GM18520 (cell line): ENCODE measurements around the gene BRSK2.
"Not testable (repeated sequence)": the region's sequence is repeated elsewhere in the genome, so short reads cannot be mapped to it uniquely, and the experiment has no call there.

Experiments
- ATAC-seq: cut with Tn5 transposase; IDR thresholded peaks from one replicate; pipeline ENCODE4 v1.9.1; 2021; ENCODE audit not compliant: unreplicated experiment

Gene BRSK2

DNA sequence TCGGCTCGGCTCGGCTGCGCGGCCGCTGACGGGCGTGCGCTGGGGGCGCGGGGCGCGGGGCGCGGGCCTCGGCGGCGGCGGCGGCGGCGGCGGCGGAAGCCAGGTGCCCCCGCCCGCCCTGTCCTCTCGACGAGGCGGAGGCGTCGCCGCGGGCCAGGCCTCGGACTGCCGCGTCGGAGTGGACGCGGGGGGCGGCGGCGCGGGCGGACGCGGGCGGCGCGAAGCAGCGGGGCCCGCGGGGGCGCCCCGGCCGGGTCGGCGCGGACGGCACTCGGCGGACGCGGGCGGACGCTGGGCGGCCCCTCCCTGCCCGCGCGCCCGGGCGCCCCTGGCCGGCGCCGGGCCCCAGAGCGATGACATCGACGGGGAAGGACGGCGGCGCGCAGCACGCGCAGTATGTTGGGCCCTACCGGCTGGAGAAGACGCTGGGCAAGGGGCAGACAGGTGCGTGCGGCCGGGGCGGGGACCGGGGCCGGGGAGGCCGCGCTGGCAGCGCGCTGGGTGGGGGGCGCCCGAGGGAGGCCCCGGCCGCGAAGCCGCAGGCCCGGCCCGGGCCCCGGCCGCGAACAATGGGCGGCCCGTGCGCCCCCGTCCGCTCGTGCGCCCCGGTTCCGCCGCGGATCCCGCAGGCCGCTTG, at the start of gene BRSK2:
TSS of gene BRSK2 (plus strand) at position 3 of the 637 bp plus-strand sequence. CDS start at position 354, 351 bp downstream.
- ATAC-seq, result no peak

DNA sequence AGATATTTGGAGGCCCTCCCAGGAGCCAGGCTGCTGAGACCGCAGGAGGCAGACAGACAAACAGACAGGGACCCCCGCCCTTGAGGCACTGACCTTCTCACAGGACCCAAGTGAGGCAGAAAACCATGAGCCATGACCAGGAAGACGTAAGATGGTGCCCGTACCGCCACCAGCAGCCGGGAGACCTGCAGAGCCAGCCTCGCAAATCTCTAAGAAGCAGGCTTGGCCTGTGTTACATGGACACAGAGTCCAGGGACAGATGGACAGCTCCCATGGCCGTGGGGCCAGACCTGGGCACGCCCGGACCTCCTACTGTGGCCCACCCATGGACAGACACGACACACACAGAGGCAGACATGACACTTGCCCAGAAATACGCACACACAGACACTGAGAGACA, 49.6 kb upstream of the BRSK2 start:
- no peak for ATAC-seq

DNA sequence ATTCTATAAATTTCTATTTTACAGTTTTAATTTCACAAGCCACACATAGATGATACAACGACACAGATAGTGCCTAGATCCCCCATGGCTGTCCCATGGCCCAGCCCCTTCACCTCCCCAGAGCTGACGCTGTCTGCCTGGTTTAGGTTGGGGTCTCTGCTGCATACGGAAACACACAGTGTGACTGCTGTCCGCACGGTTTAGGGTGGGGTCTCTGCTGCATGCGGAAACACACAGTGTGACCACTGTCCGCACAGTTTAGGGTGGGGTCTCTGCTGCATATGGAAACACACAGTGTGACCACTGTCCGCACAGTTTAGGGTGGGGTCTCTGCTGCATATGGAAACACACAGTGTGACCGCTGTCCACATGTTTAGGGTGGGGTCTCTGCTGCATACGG, 48.5 kb upstream of the BRSK2 start:
- ATAC-seq, result not testable (repeated sequence)

DNA sequence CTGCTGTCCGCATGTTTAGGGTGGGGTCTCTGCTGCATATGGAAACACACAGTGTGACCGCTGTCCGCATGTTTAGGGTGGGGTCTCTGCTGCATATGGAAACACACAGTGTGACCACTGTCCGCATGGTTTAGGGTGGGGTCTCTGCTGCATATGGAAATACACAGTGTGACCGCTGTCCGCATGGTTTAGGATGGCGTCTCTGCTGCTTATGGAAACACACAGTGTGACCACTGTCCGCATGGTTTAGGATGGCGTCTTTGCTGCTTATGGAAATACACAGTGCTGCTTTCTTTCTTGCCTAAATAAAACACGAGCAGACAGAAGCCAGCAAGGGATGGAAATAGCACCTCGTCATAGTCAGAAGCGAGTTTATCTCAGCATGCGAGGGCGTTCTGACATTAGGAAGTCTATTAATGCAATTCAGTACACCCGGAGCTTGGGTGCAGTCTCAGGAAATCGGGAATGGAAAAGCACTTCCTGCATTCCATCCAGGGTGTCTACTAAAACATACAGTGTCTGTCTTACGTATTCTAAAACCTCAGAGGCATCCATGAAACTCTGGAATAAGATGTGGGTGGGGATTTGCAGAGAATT, 47.7 kb upstream of the BRSK2 start:
- ATAC-seq, result no peak

DNA sequence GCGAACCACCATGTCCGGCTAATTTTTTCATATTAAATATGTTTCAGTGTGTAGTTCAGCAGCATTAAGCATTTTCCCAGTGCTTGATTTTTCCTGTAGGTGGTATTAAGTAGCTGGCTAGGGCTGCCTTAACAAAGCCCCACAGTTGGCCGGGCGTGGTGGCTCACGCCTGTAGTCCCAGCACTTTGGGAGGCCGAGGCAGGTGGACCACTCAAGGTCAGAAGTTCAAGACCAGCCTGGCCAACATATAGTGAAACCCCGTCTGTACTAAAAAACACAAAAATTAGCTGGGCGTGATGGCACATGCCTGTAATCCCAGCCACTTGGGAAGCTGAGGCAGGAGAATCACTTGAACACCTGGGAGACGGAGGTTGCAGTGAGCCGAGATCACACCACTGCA, 46.8 kb upstream of the BRSK2 start:
- ATAC-seq, result no peak

DNA sequence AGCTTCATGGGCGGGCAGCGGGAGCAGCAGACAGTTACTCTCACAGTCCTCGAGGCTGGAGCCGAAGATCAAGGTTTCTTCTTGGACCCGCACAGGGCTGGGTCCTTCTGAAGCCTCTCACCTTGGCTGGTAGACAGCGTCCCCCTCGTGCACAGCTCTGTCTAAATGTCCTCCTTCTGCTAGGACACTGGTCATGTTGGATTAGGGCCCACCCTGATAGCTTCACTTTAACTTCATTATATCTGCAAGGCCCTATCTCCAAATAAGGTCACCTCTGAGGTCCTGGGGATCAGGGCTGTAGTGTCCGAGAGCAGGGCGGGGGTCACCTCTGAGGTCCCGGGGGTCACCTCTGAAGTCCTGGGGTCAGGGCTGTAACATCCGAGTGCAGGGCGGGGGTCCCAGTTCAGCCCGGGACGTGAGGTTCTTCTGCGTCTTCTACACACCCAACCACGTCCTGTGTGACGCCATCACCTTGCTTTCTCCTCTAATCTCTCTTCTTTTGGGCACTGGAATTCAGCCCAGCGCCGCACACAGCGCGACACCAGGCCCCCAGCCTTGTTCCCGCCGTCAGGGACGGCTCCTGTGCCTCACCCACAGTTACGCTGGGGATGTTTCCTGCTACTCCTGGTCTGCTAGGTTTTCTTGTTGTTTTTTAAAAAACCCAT, 46.2 kb upstream of the BRSK2 start:
- no peak for ATAC-seq

DNA sequence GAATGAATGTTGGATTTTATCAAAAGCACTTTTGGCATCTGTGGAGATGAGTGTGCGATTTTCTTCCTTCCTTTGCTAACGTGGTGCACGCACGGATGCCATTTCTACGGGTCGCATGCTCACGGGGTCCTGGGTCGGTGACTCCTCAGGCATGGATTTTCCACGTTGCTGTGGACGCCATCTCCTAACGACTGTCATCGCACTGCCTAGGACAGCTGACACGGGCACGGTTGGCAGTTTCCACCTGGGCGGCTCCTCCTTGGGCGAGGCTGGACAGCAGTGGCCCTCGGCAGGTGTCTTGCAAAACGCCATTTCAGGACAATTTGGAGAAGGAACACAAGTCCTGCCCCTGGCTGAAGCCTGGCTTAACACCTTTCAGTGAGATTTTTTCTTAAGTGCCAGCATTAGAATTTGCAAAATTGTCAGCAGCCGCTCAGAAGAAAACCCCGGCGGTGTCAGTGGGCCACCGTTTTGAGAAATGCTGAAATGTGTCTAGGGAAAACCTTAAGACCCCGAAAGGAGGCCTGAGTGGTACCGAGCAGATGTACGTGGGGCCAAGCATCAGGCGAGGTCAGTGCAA, 45.6 kb upstream of the BRSK2 start:
- no peak for ATAC-seq

DNA sequence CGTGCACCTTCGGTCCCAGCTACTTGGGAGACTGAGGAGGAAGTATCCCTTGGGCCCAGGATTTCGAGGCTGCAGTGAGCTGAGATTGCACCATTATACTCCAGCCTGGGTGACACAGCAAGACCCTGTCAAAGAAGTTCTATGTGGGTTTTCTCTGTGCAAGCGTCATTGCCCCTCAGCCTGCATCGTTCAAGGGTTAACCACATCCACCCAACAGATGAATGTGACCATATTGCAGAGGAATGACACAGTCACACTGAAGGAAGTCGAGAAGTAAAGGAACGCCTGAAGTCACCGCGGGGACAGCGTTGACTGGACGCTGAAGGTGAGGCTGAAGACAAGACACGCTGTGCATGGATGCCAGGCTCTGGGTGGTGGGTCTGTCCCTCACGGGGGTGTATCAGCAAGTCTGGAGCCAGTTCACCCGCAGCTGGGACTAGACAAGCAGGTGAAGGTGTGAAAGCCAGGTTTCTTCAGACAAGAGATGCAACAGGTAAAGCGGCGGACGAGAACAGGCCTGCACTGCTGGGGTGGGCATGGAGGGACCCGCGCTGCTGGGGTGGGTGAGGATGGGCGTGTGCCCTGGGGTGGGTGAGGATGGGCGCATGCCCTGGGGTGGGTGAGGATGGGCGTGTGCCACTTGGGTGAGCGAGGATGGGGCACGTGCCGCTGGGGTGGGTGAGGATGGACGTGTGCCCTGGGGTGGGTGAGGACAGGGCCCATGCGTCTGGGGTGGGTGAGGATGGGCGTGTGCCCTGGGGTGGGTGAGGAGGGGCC, 43.8 kb upstream of the BRSK2 start:
- no peak for ATAC-seq

DNA sequence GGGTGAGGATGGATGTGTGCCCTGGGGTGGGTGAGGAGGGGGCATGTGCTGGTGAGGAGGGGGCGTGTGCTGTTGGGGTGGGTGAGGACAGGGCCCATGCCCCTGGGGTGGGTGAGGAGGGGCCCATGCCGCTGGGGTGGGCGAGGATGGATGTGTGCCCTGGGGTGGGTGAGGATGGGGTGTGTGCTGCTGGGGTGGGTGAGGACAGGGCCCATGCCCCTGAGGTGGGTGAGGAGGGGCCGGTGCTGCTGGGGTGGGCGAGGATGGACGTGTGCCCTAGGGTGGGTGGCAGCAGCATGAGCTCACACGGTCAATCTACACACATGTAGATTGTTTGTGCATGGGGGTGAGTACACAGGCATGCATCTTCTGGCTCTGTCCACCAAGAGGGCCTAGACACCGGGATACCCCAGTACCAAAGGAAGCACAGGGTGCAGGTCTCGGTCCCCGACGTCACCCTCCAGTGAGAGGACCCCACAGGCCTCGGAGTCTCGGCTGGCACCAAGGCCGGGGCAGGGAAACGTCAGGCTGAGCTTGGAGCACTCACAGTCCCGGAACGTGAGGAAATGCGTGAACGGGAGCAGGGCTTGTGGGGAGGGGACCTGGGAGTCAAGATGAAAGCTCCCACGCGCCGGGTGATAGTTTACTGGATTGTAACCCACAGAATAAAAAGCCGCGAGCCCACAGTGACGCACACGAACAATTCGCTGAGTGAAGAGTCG, 42.9 kb upstream of the BRSK2 start:
- ATAC-seq, result no peak

DNA sequence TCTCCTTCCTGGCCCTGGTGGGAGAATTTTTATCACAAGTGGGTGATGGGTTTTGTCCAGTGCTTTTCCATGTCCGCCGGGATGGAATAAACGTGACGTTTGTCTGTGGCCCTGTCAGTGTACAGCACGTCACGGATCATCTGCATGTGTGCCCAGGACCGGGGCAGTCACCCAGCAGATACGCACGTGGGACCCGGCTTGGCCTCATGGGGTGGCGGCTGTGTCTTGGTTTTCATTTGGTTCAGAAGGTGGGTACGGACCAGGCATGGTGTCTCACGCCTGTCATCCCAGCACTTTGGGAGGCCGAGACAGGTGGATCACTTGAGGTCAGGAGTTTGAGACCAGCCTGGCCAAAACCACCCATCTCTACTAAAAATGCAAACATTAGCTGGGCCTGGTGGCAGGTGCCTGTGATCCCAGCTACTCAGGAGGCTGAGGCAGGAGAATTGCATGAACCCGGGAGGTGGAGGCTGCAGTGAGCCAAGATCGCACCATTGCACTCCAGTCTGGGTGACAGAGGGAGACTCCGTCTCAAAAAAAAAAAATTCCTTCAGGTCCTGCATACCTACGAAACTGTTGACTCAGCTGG, 42.2 kb upstream of the BRSK2 start:
- not testable (repeated sequence) for ATAC-seq

DNA sequence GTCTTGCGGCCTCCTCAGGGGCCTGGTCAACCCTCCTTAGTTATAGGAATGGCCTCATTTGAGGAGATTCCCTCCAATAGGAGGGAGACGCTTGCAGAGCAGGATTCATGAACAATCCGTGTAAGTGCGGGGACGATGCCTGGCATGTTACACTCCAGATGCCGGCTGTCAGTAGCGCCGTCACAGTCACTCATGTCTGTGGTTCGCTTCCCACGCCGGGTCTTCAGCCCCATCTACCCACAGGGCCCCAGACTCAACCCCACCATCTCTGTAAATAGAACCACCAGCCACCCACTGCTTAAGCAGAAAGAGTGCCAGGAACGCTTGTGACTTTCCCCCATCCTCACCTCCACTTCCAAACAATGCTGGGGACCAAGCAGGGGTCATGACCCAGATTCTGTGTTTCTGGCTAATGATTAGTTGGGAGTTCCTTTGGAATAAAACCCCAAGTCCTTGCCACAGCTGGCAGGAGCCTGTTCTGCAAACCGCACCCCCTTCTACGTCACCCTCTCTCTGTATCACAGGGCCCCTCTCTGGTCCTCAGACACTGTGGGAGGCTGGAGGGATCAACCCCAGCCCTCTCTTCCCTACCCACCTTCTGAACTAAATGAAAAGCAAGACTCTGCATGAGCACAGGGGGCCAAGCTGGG, 41.5 kb upstream of the BRSK2 start:
- ATAC-seq, result no peak

DNA sequence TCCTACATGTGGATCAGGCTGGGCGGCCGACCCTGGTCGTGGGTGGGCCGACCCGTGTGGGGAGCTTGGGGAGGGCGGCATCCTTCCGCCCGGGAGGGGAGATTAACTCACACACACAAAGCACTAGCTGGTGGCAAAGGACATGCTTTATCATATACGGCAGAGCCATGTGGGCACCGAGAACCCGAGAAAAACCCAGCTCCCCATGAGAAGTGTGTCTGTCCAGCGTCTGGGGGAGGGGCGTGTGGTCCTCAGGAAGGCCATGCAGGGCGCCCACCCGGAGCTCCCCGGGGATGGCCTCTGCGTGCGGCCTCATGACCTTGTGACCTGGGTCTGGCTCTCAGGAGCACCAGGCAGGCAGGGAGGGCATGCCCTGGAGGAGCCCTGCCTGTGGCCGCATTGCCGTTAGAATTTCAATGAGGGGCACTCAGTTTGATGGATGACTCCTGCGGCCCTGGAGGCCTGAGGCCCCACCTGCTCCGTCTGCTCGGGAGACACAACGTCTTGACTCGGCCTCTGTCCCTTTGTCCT, 40.9 kb upstream of the BRSK2 start:
- no peak for ATAC-seq

DNA sequence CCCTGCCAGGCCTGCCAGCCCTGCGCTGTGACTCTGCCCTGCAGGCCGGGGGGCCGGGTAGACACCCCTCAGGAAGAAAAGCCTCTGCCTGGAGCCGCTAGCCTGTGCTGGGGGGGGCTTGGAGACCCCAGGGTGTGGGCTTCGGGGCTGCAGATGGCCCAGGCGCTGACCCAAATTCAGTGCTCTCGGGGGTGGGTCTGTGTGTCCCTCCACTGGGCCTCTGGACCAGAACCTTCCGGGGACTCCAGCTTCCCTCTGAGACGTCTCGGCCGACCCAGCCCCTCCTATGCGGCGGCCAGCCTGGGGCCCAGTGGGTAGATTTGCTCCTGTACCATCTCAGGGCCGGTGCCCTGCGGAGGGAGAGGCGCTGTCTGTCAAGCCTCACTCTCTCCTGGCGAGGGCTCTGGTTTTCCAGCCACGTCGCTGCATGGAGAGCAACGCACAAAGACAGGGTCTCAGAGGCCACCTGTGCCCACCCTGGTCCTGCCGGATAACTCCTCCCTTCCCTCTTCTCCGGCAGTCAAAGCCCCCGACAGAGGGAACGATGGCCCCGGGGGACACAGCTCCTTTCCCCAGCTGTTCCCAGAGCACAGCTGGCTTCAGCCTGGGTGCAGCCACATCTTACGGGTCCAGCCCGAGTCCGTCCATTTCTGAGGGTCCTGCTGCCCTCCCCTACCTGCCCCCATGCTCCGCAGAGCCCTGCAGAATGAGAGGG, 40.2 kb upstream of the BRSK2 start:
- ATAC-seq, result no peak

DNA sequence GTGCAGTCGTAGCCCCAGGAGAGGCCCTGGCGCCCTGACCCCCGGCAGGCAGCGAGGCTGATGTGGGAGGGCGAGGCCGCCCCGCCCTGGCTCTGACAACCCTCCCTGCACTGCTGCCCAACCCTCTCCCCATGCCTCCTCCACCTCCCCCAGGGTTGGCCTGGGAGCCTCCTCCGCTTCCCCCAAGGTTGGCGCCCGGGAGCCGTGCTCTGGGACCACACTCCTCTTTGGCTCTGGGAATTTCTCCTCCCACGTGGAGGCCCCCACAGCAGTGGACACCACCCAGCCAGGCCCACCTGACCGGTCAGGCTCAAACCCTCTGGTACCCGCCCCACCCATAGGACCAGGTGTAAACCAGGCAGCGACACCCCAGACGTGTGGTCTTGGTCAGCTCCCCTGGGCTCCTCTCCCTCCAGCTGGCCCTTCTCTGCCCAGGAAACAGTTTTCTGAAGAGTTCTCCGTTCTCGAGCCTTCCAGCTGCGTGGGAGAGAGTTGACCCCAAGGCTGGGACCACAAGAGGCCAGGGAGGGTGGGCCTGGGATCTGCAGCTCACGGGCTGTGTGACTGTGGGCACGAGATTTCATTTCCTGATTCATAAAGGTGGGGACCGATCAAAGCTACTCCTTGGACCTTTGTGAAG, 39.5 kb upstream of the BRSK2 start:
- ATAC-seq, result no peak

DNA sequence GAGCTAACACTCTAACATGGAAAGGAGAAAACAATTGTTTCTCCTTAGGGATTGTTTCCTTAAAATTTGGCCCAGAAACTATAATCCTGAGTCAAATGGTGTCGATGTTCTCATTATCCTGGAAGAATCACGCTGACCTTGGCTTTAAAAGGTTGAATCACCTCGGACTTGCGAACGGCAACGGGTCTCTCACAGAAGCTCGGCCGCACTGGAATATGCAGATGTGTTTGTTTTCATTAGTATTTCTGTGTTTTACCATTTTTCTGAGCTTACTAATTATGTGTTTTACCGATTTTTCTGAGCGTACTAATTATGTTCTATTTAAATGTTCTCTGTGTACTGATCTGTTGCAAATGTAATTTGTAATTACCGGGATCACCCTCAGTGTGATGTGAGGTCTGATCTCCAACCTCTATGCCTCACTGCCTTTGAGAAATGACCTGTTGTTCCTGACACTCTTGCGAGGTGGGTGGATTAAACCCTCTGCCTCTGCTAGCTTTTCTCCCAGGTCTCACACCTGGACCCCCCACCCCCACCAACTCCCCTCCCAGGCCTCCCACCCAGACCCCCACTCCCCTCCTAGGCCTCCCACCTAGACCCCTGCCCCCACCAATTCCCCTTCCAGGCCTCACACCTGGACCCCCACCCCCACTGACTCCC, 38.3 kb upstream of the BRSK2 start:
- no peak for ATAC-seq

DNA sequence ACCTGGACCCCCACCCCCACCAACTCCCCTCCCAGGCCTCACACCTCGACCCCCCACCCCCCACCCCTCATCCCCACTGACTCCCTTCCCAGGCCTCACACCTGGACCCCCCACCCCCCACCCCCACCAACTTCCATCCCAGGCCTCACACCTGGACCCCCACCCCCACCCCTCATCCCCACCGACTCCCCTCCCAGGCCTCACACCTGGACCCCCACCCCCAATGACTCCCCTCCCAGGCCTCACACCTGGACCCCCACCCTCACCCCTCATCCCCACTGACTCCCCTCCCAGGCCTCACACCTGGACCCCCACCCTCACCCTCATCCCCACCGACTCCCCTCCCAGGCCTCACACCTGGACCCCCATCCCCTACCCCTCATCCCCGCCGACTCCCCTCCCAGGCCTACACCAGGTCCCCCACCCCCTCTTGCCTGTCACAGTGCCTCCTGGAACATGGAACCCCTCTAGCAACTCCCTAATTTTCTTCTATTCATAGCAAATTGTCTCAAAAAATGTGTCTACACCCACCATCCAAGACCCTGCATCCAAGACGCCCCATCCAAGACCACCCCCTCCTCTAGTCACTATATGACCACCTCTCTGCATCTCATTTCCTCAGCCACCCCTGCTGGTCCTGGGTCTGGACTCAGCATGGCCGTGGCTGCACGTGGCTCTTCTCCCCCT, 36.9 kb upstream of the BRSK2 start:
- ATAC-seq, result no peak

DNA sequence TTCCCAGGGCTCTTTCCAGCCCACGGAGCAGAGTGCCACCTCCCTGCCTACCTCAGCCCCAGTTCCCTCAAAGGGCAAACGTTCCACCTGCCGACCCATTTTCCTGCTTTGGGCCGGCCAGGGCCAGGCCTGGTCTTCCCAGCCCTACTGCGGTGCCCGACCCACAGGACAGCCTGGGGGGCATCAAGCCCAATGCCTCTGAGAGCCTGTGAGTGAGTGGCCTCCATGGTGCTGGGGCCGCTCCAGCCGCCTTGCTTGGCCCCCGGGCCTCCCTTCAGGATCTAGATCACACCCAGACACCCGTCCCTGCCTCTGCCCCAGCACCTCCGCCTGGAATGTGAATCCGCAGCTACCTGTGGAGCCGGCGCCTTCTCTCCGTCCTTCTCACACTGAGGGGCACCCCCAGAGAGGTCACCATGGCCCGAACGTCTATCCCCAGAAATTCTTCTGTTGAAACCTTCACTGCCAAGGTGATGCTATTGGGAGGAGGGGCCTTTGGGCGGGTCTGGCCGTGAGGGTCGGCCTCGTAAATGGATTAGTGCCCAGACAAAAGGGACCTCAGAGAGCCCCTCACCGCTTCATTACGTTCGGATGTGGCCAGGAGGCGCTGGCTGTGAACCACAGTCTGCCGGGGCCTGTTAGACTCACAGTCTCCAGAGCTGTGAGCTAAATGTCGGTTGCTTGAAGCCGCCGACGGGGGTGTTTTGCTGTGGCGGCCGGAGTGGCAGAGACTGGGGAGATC, 36.2 kb upstream of the BRSK2 start:
- no peak for ATAC-seq
